GM13977 (cell line): ENCODE measurements around the gene OLA1.
A peak's percentile ranks its signal among the peaks of the same experiment; 100 is the strongest.

Source experiments
- DNase-seq: peaks from one replicate; pipeline ENCODE4 v3.0.0; 2012; ENCODE audit warnings: low spot score
- CTCF ChIP-seq: IDR thresholded peaks from 2 replicates; pipeline ENCODE4 v1.5.1; 2012; ENCODE audit warnings: mild to moderate bottlenecking, control low read depth; ENCODE audit not compliant: insufficient read depth; ENCODE audit errors: extremely low read depth, missing control alignments
- in situ Hi-C: fragments of 300-500 bp; cut with MboI; formaldehyde crosslinking; loops from one replicate; pipeline ENCODE4 v1.12.0; 2022; ENCODE audit warnings: low sequenced_read_pairs, low pct_unique_long_range_greater_than_20kb, mixed read lengths, inconsistent platforms; ENCODE audit not compliant: unreplicated experiment

OLA1 gene

GRCh38 chr2:174166261-174166660 lies 82.1 kb downstream of the OLA1 start:
- no peak for TF ChIP-seq CTCF
- in situ Hi-C loops: no loop called here
- no peak for DNase-seq

- TF ChIP-seq CTCF: no peak
- in situ Hi-C loops: no loop called here
- no peak for DNase-seq
Observed at GRCh38 chr2:174161490-174161889, 86.8 kb downstream of the OLA1 start.

DNA sequence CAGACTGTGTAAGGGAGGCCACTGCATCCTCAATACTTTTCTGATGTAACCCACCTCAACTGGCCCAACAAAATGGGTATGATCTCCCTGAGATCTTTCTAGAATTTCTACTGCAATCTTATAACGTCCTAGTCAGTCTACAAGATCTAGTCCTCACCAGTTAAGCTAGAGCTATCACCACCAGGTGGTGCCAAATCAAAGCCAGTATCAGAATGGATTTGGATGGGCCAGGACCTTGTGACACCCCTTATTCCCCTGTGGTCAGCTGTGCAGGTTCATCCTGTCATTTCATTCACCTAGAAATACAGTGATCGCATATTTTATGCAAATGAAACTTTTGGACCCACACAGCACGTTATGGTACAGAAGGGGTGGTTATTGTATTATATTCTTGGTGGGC lies 90.3 kb downstream of the OLA1 start:
- in situ Hi-C loops: no loop called here
- peak; percentile 44 for DNase-seq
- peak; percentile 64 for TF ChIP-seq CTCF

DNA sequence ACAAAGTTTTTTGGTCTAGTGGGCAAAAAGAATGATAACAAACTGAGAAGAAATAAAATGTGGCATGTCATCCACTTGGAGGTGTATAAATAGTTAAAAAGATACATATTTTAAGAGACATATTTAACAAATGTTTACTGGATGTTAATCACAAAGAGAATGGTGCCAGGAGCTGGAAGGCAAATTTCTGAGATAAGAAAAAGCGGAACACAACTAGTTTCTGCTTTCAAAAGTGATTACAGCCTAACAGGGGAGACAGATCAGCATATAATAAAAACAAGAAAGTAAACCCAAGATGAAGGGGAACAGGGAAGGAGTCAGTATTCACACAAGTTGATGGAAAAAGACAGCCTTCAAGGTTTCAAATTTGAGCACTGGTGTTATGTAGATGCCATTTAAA lies 91.3 kb downstream of the OLA1 start:
- TF ChIP-seq CTCF: no peak
- in situ Hi-C loops: no loop called here
- DNase-seq: no peak

DNA sequence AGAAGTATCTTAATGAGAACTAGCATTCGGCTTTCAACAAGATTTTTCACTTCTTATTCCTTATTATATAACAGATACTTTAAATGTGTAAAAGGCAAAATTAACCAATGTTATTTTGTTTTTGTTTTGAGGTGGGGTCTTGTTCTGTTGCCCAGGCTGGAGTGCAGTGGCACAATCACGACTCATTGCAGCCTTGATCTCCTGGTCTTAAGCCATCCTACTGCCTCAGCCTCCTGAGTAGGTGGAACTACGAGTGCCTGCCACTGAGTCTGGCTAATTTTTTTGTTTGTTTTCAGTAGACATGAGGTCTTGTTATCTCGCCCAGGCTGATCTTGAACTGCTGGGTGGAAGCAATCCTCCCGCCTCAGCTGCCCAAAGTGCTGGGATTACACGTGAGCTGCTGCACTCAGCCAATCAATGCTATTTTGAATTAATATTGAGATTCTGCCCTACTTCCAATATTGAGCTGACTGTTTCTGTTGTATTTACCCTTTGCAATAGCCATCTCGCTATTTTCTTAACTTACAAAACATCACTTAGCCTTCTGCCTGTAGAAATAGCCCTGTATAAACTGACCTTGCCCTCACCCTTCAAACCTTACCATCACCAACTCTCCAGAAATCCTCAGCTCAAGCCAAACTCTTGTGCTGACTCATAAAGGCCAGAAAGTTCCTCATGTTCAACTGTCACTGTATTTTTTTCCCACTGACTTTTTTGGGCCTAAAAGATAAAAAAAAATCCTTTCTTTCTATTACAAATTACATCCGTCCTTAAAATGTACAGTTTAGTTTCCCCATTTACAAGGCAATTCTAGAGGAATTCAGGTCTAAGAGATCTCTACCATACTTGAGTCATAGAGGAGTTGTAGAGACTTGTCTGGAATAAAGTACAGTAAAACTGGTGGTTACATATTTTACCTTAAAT lies 94.3 kb downstream of the OLA1 start:
- in situ Hi-C loops: no loop called here
- no peak for DNase-seq

GRCh38 chr2:174149530-174149929 lies 98.8 kb downstream of the OLA1 start:
- in situ Hi-C loops: no loop called here
- DNase-seq: no peak
- TF ChIP-seq CTCF: no peak

More for the DNA sequence above, 94.3 kb downstream of the OLA1 start:
- TF ChIP-seq CTCF: no peak

GRCh38 chr2:174148833-174149232 lies 99.5 kb downstream of the OLA1 start:
- no peak for TF ChIP-seq CTCF
- in situ Hi-C loops: no loop called here
- DNase-seq: no peak
